Activated T-helper 17 cell treated with anti-CD3 and anti-CD28 coated beads, Interleukin-2, amount 50 U/mL, for 72 hours (primary cell): Measurements from ENCODE around the gene TMEM18. TPM values are rescaled to one million over a fixed set of nuclear protein-coding genes. Genes with fewer than 3 reads are reported as not detected.

Experiments
- ATAC-seq: fragments of 150-1000 bp; cut with Tn5 transposase; replicated peaks from 2 replicates; pipeline ENCODE4 v1.10.0; 2021; ENCODE audit warnings: mild to moderate bottlenecking, moderate library complexity
- H3K27ac Mint-ChIP-seq: one replicate; pipeline ENCODE4 v1.8.0; 2022; ENCODE audit warnings: mixed read lengths
- H3K27me3 Mint-ChIP-seq: one replicate; pipeline ENCODE4 v1.8.0; 2022; ENCODE audit warnings: mixed read lengths
- H3K36me3 Mint-ChIP-seq: one replicate; pipeline ENCODE4 v1.8.0; 2022; ENCODE audit warnings: low read depth, mild to moderate bottlenecking, mixed read lengths
- H3K4me1 Mint-ChIP-seq: one replicate; pipeline ENCODE4 v1.8.0; 2022; ENCODE audit warnings: mixed read lengths
- H3K4me3 Mint-ChIP-seq: one replicate; pipeline ENCODE4 v1.8.0; 2022; ENCODE audit warnings: mild to moderate bottlenecking, mixed read lengths
- H3K9me3 Mint-ChIP-seq: one replicate; pipeline ENCODE4 v1.8.0; 2022; ENCODE audit warnings: mixed read lengths
- total RNA-seq, 2 donors: library from RNA; stranded (reverse); gene quantifications; one replicate each; pipeline ENCODE4 v1.2.3, GENCODE V29; 2022

TMEM18 gene
- 10 to 100 TPM; 35.4 to 36.6 TPM for total RNA-seq

DNA sequence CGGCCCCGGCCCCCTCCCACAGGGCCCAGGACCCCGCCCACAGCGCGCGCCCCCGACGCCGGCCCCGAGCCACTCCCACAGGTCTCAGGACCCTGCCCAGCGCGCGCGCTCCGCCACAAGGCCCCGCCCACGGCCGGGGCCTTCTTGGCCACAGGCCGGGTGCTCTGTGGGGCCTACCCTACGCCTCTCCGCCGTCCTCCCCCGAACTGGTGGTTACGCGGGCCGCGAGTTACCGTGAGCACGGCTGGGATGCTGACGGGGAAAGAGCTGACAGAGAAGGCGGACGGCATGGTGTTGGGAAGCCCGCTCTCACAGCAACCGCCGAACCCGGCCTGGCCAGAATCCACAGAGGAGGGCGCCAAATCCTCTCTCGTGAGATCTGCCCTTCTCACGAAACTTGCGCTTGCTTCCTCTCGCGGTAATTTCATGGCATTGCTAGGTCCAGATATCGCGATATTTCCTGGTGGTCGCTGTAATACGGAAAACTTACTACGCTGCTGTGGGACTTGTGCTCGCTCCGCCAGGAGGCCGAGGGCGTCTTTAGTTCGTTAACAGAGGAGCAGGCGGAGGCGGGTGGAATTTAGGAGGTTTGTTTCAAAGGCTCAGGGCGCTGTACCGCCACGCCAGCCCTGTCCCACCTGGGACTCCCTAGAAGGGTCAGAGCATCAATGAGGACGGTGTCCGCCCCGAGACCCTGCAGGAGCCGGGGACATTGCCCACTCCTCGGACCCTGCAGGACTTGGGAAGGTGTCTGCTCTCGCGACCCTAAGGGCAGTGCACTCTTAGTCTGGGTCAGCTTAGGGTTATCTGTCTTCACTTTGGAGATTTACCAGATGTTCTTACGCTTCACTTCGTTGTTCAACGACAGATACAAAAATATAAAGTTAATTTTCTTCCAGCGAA is at the start of gene TMEM18:
TMEM18 (minus strand) TSS at position 351 of the 903 bp plus-strand sequence; CDS start at position 290, 61 bp downstream.
- Mint-ChIP-seq H3K4me3 (peak within 1 kb of the TSS; percentile 96), H3K27ac (peak within 1 kb of the TSS; percentile 99), H3K4me1 (peaks cover 30% of the 10 kb centered on the region), H3K9me3 (no peaks in the 10 kb centered on the region), H3K36me3 (peaks cover 53% of the 10 kb centered on the region), H3K27me3 (no peaks in the 10 kb centered on the region)
- peak; percentile 67 for ATAC-seq

DNA sequence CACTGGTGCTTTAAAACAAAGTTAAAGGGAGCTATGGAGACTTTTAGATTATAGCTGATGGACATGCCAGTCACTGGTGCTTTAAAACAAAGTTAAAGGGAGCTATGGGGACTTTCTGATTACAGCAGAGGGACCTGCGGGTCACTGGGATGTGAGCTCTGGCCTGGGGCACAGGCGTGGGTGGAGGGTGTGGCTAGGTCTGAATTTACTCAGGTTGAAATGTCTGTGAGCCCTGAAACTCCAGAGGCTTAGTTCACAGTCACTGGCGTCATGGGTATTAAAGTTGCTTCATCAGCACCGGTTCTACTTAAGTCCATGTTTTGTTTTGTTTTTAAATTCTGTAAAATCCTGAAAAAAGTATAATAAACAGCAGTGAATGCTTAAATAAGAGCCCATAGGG is 49.0 kb upstream of the TMEM18 start:
- peak; percentile 54 for ATAC-seq
- Mint-ChIP-seq H3K36me3 (no peaks in the 10 kb centered on the region), H3K27me3 (peaks cover 32% of the 10 kb centered on the region), H3K27ac (no peak overlapping the region), H3K4me3 (no peak overlapping the region), H3K4me1 (peaks cover 4% of the 10 kb centered on the region), H3K9me3 (no peaks in the 10 kb centered on the region)

GRCh38 chr2:725468-725867 is 48.3 kb upstream of the TMEM18 start:
- H3K9me3 Mint-ChIP-seq, result no peaks in the 10 kb centered on the region
- H3K27ac Mint-ChIP-seq, result no peak overlapping the region
- H3K27me3 Mint-ChIP-seq, result peaks cover 35% of the 10 kb centered on the region
- no peak for ATAC-seq
- no peak overlapping the region for H3K4me3 Mint-ChIP-seq
- H3K36me3 Mint-ChIP-seq, result no peaks in the 10 kb centered on the region
- H3K4me1 Mint-ChIP-seq, result peaks cover 4% of the 10 kb centered on the region

GRCh38 chr2:723761-724160 is 46.6 kb upstream of the TMEM18 start:
- peaks cover 4% of the 10 kb centered on the region for H3K4me1 Mint-ChIP-seq
- H3K9me3 Mint-ChIP-seq, result no peaks in the 10 kb centered on the region
- peaks cover 39% of the 10 kb centered on the region for H3K27me3 Mint-ChIP-seq
- no peaks in the 10 kb centered on the region for H3K36me3 Mint-ChIP-seq
- no peak overlapping the region for H3K27ac Mint-ChIP-seq
- no peak for ATAC-seq
- H3K4me3 Mint-ChIP-seq, result no peak overlapping the region

- no peak overlapping the region for H3K27ac Mint-ChIP-seq
- no peak overlapping the region for H3K4me3 Mint-ChIP-seq
- no peak for ATAC-seq
- H3K36me3 Mint-ChIP-seq, result no peaks in the 10 kb centered on the region
- H3K27me3 Mint-ChIP-seq, result peaks cover 38% of the 10 kb centered on the region
- H3K9me3 Mint-ChIP-seq, result no peaks in the 10 kb centered on the region
- no peaks in the 10 kb centered on the region for H3K4me1 Mint-ChIP-seq
Measured at GRCh38 chr2:720842-721241, 43.6 kb upstream of the TMEM18 start.

DNA sequence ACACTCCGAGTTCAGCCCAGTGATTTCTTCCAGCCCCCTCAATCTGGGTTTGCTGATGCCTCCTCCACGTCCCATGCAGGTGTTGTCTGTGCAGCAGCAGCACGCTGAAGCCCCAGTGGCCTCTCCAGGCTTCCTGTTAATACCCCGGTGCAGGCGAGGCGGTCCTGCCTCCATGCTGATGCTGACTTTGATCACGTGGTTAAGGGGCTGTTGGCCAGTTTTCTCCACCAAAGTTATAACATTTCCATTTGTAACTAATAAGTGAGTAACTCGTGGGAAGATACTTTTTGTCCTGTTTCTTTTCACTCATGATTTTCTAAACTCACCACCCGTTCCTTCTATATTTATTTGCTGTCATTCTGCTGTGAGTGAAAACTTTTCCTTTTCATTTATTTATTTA is 42.5 kb upstream of the TMEM18 start:
- Mint-ChIP-seq H3K27me3 (peaks cover 37% of the 10 kb centered on the region), H3K4me3 (no peak overlapping the region), H3K4me1 (no peaks in the 10 kb centered on the region), H3K36me3 (no peaks in the 10 kb centered on the region), H3K9me3 (no peaks in the 10 kb centered on the region), H3K27ac (no peak overlapping the region)
- ATAC-seq, result no peak

DNA sequence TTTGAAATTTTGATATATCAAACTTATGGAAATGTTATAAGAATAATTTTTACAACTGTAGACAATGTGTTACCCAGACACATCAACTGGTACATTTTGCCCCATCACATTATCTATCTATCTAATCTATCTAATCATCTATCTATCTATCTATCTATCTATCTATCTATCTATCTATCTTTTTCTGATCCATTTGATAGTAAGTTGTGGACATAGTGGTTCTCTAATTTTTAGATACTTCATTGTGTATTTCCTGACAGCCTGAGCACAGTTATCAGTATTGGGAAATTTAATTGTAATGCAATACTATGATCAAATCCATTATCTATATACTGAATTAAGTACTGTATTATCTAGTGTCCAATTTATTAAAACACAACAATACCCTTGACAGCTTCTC is 42.0 kb upstream of the TMEM18 start:
- peaks cover 34% of the 10 kb centered on the region for H3K27me3 Mint-ChIP-seq
- no peaks in the 10 kb centered on the region for H3K36me3 Mint-ChIP-seq
- H3K9me3 Mint-ChIP-seq, result no peaks in the 10 kb centered on the region
- H3K4me3 Mint-ChIP-seq, result no peak overlapping the region
- no peak overlapping the region for H3K27ac Mint-ChIP-seq
- no peaks in the 10 kb centered on the region for H3K4me1 Mint-ChIP-seq
- ATAC-seq, result no peak

DNA sequence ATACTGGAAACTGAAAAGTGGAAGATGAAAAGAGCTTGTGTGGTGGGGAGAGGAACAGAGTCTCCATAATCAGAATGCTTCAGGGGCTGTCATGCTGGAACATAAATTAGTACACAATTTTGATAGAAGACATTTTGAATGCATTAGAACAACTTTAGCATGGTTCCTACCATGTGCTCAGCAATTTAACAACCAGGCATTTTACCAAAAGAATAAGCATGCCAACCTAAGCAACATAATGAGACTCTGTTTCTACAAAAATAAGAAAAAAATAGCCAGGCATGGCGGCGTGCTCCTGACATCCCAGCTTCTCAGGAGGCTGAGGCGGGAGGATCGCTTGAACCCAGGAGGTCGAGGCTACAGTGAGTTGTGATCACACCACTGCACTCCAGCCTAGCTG is 40.5 kb upstream of the TMEM18 start:
- Mint-ChIP-seq H3K4me1 (no peaks in the 10 kb centered on the region), H3K4me3 (no peak overlapping the region), H3K36me3 (no peaks in the 10 kb centered on the region), H3K27ac (no peak overlapping the region), H3K9me3 (no peaks in the 10 kb centered on the region), H3K27me3 (peaks cover 32% of the 10 kb centered on the region)
- no peak for ATAC-seq

- H3K27me3 Mint-ChIP-seq, result peaks cover 44% of the 10 kb centered on the region
Measured at GRCh38 chr2:715854-716560, 38.8 kb upstream of the TMEM18 start.

GRCh38 chr2:715038-715437 is 37.8 kb upstream of the TMEM18 start:
- H3K4me3 Mint-ChIP-seq, result no peak overlapping the region
- H3K27me3 Mint-ChIP-seq, result peaks cover 46% of the 10 kb centered on the region
- no peak for ATAC-seq
- no peaks in the 10 kb centered on the region for H3K36me3 Mint-ChIP-seq
- H3K9me3 Mint-ChIP-seq, result no peaks in the 10 kb centered on the region
- H3K4me1 Mint-ChIP-seq, result no peaks in the 10 kb centered on the region
- H3K27ac Mint-ChIP-seq, result no peak overlapping the region

More at GRCh38 chr2:715854-716560, 38.8 kb upstream of the TMEM18 start:
- ATAC-seq, result no peak
- H3K27ac Mint-ChIP-seq, result no peak overlapping the region
- H3K36me3 Mint-ChIP-seq, result no peaks in the 10 kb centered on the region
- no peaks in the 10 kb centered on the region for H3K4me1 Mint-ChIP-seq
- no peaks in the 10 kb centered on the region for H3K9me3 Mint-ChIP-seq
- no peak overlapping the region for H3K4me3 Mint-ChIP-seq

DNA sequence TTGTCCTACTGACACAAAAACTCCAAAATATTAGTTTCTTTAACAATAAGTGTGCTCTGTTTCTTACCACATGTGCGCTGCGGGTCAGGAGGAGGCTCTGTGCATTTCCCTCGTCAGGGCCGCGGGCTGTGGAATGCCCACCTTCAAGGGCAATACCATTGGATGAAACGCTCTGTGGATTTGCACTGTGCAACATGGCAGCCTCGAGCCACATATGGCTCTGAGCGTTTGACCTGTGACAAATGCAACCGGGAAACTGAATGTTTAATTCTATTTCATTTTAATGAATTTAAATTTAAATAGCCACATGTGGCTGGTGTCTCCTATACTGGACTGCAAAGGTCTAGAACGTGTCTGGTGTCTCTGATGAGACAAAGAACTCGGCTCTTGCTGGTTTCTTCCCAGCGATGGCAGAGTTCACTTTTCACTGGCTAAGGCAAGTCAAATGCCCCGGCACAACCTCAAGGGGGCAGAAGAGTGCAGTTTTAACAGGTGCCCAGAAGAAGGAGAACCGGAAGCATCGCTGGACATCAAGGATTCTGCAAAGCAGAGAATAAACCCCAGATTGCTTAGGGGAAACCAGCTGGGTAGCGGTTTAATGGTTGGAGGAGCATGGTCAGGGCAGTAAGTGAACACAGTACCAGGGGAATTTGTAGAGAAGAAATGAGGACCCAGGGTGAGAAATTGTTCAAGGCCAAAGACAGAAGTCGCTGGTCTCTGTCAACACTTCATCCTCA is 37.0 kb upstream of the TMEM18 start:
- peak; percentile 66 for ATAC-seq

GRCh38 chr2:710867-711665 is 33.9 kb upstream of the TMEM18 start:
- no peaks in the 10 kb centered on the region for H3K9me3 Mint-ChIP-seq
- no peak overlapping the region for H3K4me3 Mint-ChIP-seq
- H3K27ac Mint-ChIP-seq, result no peak overlapping the region
- no peak for ATAC-seq
- H3K4me1 Mint-ChIP-seq, result no peaks in the 10 kb centered on the region
- no peaks in the 10 kb centered on the region for H3K36me3 Mint-ChIP-seq
- peaks cover 39% of the 10 kb centered on the region for H3K27me3 Mint-ChIP-seq

More for the DNA sequence above, 37.0 kb upstream of the TMEM18 start:
- Mint-ChIP-seq H3K27me3 (peaks cover 44% of the 10 kb centered on the region), H3K4me3 (no peak overlapping the region), H3K4me1 (no peaks in the 10 kb centered on the region), H3K36me3 (no peaks in the 10 kb centered on the region), H3K9me3 (no peaks in the 10 kb centered on the region), H3K27ac (no peak overlapping the region)

GRCh38 chr2:709138-709765 is 32.0 kb upstream of the TMEM18 start:
- no peak overlapping the region for H3K4me3 Mint-ChIP-seq
- ATAC-seq, result no peak

More at GRCh38 chr2:709138-709765, 32.0 kb upstream of the TMEM18 start:
- no peaks in the 10 kb centered on the region for H3K36me3 Mint-ChIP-seq
- H3K9me3 Mint-ChIP-seq, result no peaks in the 10 kb centered on the region
- peaks cover 32% of the 10 kb centered on the region for H3K27me3 Mint-ChIP-seq
- no peaks in the 10 kb centered on the region for H3K4me1 Mint-ChIP-seq
- no peak overlapping the region for H3K27ac Mint-ChIP-seq
